ENCODE data around the gene MRM1.
A peak's percentile ranks its signal among the peaks of the same experiment; 100 is the strongest.

MRM1 gene

DNA sequence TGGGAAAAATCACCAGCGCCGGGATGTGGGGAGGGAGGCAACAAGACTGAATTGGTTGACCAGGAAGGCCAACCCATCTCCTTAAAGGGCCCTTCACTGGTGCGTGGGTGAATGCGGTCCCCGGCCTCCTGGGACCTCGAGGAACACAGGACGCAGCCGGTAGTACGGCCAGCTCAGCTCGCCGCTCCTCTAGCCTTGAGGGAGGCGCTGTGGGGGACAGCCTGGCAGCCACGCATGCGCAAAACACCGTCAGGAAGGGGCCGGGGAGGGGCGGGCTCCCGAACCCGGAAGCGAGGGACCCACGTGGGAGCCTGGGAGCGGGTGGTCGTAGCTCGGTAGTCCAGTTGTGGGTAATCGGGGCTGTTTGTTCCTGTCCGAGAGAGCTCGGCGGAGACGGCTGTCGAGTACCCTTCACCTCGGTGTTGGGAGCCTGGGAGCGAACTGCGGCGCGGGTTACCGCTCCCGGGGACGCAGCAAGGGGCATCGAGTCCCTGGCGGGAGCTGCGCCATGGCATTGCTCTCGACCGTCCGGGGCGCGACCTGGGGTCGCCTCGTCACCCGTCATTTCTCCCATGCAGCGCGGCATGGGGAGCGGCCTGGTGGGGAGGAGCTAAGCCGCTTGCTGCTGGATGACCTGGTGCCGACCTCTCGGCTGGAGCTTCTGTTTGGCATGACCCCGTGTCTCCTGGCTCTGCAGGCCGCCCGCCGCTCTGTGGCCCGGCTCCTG, at the start of gene MRM1:
TSS of gene MRM1 (plus strand) at position 281 of the 727 bp plus-strand sequence. CDS start at position 509, 228 bp downstream.
- DNase-seq = peak; percentile 49 to 96 (median 91)

DNA sequence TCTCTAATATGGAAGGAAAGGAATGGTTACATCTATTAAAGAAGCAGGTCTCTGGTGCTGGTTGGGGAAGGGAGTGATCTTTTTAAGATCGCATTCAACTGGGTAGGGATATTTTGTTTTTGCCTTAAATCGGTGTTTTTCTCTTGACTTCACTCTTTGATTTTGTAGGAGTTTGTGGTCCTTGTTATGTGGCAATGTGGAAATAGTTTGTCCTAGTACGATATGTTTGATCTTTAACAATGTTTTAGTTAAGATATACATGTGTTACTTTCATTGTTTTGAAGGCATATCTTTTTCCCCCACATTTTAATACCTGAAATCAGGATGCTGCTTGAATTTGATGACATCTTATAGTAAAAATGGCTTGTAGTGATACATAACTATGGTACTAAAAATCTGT, 47.9 kb upstream of the MRM1 start:
- DNase-seq = no peak

DNA sequence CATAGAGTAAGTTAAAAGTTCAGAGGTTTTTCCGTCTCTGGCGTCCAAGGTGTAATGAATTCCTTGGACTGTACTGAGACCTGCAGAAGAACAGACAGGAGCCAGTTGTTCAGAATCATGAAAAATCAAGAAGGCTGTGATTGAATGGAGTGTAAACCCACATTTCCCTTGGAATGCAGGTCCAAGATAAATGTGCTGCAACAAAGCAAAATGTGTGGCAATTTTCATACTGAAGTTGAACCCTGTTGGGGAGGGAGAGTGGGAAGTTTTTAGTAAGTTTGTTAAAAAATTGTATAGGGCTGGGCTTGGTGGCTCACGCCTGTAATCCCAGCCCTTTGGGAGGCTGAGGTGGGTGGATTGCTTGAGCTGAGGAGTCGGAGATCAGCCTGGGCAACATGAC, 35.3 kb upstream of the MRM1 start:
- no peak for DNase-seq

GRCh38 chr17:36575028-36575427, 26.4 kb upstream of the MRM1 start:
- no peak for DNase-seq

DNA sequence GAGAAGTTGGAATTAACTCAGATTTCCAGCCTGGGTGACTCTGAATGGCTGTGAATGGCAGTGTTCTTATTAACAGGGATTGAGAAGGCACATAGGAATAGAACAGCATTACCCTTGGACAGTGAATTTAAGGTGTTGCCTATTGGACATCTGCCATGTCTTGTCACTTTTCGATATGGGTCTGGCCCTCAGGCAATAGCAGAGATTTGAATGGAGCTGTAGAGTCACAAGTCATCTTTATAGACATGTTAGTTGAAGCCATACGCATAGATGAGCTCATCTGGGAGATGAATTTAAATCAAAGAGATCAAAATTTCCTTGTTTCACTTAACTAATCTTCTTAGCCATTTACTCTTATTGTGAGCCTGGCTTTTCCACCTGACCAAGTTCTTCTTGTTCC, 24.6 kb upstream of the MRM1 start:
- no peak for DNase-seq

DNA sequence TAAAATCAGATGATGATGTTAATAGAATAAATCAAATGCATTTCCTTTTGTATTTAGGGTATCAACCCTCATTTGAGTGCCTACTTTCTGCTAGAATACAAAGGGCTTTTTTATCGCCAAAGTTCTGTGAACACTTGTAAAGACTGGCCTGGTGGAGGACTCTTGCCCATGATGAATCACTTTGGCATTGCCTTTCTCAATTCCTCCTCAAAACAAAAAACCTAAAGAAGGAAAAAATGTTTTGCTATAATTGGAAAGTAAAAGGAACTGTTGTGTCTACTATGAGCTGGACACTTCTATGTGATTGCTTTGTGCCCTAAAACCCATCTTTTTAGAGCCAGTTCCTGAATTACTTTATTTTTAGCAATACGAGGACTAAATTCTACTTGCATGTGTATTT, 22.7 kb upstream of the MRM1 start:
- DNase-seq = peak in 1 of 58 donors; percentile 24

GRCh38 chr17:36583787-36584186, 17.6 kb upstream of the MRM1 start:
- no peak for DNase-seq

- peak in 2 of 58 donors; percentile 33 for DNase-seq
Observed at GRCh38 chr17:36586138-36586537, 15.2 kb upstream of the MRM1 start.

DNA sequence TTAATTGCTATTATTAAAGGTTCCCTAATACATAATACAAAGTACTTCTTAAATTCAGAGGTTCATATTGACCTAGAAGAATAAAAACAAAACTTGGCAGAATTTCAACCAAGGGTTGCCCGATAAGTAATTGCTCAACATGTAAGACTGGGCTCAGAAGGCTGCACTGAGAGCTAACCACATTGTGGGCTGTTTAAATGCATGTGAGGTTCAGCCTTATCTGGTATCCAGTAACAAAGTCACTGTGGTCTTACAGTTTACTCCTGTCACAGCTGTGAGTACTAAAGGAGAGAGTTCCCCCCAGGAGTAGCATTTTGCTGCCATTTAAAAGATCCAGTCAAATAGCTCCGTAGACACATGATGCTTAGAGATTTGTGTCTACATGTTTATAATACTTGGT, 11.3 kb upstream of the MRM1 start:
- no peak for DNase-seq

DNA sequence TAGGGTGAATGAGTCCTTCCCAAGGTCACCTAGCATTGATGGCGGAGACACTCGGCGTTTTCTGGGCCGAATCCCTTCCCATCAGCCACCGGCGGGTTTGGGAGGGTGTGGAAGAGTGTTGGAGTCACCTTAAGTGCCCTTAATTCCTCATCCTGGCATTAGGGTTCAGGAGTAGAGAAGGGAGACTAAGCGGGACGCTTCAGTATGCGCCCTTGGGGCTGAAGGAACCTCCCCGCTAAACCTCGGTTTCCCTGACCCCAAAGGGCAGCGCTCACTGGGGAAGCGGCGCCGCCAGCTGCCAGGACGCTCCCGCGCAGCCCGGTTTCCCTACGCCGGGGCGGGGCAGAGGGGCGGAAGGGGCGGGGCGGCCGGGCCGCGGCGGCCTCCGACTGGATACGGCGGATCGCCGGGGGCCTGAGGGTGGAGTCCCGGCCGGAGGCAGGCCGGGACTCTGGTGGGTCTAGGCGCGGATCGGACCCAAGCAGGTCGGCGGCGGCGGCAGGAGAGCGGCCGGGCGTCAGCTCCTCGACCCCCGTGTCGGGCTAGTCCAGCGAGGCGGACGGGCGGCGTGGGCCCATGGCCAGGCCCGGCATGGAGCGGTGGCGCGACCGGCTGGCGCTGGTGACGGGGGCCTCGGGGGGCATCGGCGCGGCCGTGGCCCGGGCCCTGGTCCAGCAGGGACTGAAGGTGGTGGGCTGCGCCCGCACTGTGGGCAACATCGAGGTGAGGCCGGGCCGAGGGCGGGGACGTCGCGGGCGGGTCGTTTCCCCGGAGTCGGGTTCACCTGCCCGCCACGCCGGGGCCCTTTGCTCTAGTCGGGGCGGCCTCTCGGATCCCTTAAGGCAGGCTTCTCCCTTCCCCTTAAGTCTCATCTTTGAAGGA, 9.7 kb upstream of the MRM1 start, which contains the start of gene DHRS11:
TSS of gene DHRS11 (plus strand) at position 446 of the 882 bp plus-strand sequence. CDS start at position 577, 131 bp downstream.
- peak in 55 of 58 donors; percentile 35 to 91 (median 72) for DNase-seq

DNA sequence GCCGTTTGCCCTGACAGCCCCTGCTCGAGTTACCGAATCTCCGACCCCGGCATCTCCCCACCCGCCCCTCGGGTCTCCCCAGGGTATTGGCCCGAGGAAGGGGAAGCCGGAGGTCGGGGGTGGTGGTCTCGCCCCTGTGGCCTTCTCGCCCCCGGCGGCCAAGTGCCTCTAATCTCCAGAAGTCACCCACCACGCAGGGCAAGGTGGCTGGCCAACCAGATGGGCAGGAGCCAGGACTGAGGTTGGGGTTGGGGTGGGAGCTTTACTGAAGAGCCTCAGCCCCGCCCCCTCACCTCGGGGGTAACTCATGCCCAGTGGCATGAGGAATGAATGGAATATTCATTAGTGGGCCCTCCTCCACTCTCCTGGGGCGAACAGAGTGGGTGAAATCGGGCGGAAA, 9.1 kb upstream of the MRM1 start:
- DNase-seq = peak in 4 of 58 donors; percentile 17 to 47 (median 22)

- no peak for DNase-seq
Observed at GRCh38 chr17:36592716-36593321, 8.6 kb upstream of the MRM1 start.

GRCh38 chr17:36593656-36594316, 7.6 kb upstream of the MRM1 start:
- no peak for DNase-seq

- DNase-seq = no peak
Observed at GRCh38 chr17:36594626-36595401, 6.6 kb upstream of the MRM1 start.

DNA sequence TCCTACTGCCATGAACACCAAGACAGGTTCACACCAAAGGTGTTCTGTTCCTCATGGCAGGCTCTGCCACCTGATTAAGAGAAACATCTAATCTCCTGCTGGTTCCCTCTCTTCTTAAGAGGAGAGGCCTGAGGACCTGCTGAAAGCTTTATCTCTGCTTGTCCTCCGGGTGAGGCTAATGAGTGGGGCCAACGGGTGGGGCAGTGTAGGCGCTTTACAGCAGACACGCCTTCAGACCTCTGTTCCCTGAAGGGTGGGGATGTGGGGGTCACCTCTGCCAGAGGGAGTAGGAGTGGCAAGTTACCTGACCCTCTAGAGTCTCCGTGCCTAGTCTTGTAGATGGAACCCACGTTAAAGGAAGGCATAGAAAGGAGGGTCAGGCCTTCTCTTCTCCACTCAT, 4.2 kb upstream of the MRM1 start:
- no peak for DNase-seq

- no peak for DNase-seq
Observed at GRCh38 chr17:36597866-36598777, 3.3 kb upstream of the MRM1 start.

DNA sequence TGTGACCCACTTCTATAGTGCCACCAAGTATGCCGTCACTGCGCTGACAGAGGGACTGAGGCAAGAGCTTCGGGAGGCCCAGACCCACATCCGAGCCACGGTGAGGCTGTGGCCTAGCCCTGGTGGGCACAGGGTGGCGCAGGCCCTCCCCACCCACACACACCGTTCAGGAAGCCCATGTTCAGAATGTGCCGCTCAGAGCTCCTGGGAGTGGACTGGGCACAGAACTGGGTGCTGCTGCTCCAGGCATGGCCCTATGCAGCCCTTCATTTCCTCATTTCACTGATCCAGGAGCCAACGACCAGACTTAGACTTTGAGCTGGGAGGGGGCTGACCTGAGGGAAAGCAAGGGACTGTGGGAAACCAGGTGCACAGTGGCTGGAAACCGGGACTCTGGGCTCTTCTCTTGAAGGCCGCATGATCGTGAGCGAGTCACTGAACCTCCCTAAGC, 2.4 kb upstream of the MRM1 start:
- DNase-seq = no peak

- DNase-seq = no peak
Observed at GRCh38 chr17:36599546-36600250, 1.7 kb upstream of the MRM1 start.

DNA sequence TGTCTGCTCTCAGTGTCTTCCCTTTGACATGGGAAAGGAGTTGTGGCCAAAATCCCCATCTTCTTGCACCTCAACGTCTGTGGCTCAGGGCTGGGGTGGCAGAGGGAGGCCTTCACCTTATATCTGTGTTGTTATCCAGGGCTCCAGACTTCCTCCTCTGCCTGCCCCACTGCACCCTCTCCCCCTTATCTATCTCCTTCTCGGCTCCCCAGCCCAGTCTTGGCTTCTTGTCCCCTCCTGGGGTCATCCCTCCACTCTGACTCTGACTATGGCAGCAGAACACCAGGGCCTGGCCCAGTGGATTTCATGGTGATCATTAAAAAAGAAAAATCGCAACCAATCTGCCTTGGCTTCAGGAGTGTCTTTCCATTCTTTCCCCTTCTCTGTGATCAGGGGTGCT, 918 bp upstream of the MRM1 start:
- DNase-seq = no peak
